Ecto neural progenitor cell (in vitro differentiated cells): ENCODE measurements around the gene ETFBKMT.

ENCODE experiments used
- DNase-seq: peaks from one replicate; pipeline ENCODE4 v3.0.0-alpha.2; 2018; ENCODE audit warnings: low spot score

Gene ETFBKMT

GRCh38 chr12:31722580-31722979 lies 63.1 kb downstream of the ETFBKMT start:
- no peak for DNase-seq
